NCI-H2107 (cell line): Measurements from ENCODE around the gene CENPO.

ENCODE experiments used
- DNase-seq: peaks from one replicate; lab custom pipeline; 2025; lab: John Stamatoyannopoulos, UW

CENPO gene

GRCh38 chr2:24837996-24838513, 44.8 kb downstream of the CENPO start:
- DNase-seq: no peak

GRCh38 chr2:24838541-24838940, 45.3 kb downstream of the CENPO start:
- DNase-seq: no peak

- DNase-seq: no peak
Measured at GRCh38 chr2:24839729-24840128, 46.5 kb downstream of the CENPO start.

- DNase-seq: no peak
Measured at GRCh38 chr2:24840164-24840869, 47.1 kb downstream of the CENPO start.

- no peak for DNase-seq
Measured at GRCh38 chr2:24840962-24841945, 48.0 kb downstream of the CENPO start.

GRCh38 chr2:24842081-24843050, 49.1 kb downstream of the CENPO start:
- no peak for DNase-seq

GRCh38 chr2:24843330-24843860, 50.2 kb downstream of the CENPO start:
- DNase-seq: no peak

- DNase-seq: no peak
Measured at GRCh38 chr2:24844023-24844685, 50.9 kb downstream of the CENPO start.

GRCh38 chr2:24845691-24846090, 52.5 kb downstream of the CENPO start:
- no peak for DNase-seq

GRCh38 chr2:24850944-24851343, 57.7 kb downstream of the CENPO start:
- DNase-seq: no peak

GRCh38 chr2:24852026-24852425, 58.8 kb downstream of the CENPO start:
- no peak for DNase-seq

GRCh38 chr2:24852431-24853020, 59.3 kb downstream of the CENPO start:
- DNase-seq: no peak

GRCh38 chr2:24853046-24853445, 59.8 kb downstream of the CENPO start:
- DNase-seq: no peak

GRCh38 chr2:24853996-24854395, 60.8 kb downstream of the CENPO start:
- DNase-seq: no peak

GRCh38 chr2:24855022-24855622, 61.9 kb downstream of the CENPO start:
- no peak for DNase-seq

- no peak for DNase-seq
Measured at GRCh38 chr2:24855726-24856125, 62.5 kb downstream of the CENPO start.

GRCh38 chr2:24856791-24857211, 63.6 kb downstream of the CENPO start:
- DNase-seq: no peak

- no peak for DNase-seq
Measured at GRCh38 chr2:24857746-24858145, 64.5 kb downstream of the CENPO start.

GRCh38 chr2:24858996-24859395, 65.8 kb downstream of the CENPO start:
- no peak for DNase-seq
